IMR-90 (cell line): ENCODE results near the gene SYCN. TPM values are rescaled to one million over a fixed set of nuclear protein-coding genes. Genes with fewer than 3 reads are reported as not detected.

Experiments
- ATAC-seq: fragments of 200-7000 bp; cut with Tn5 transposase; 2 replicates; pipeline ENCODE4 v1.9.1; 2020; ENCODE audit warnings: low read depth, mild to moderate bottlenecking, moderate library complexity
- BruUV-seq: library from RNA; stranded (reverse); fragments of 400-500 nt; replicated peaks from 2 replicates; lab custom pipeline; 2021; lab: Mats Ljungman, UMichigan
- CTCF ChIA-PET: fragments of 300-600 bp; formaldehyde crosslinking; extraction: SDS; loops from one replicate; lab custom pipeline; 2021; ENCODE audit warnings: antibody characterized with exemption; lab: Yijun Ruan, JAX
- POLR2A ChIA-PET: fragments of 300-600 bp; sonication (Branson Sonifier 250); formaldehyde crosslinking; loops from one replicate; lab custom pipeline; 2022; ENCODE audit warnings: antibody characterized with exemption; ENCODE audit not compliant: unreplicated experiment; lab: Charles Lee
- DNase-seq: peaks from one replicate; pipeline ENCODE4 v3.0.0; 2013
- H2AFZ ChIP-seq: replicated peaks from 2 replicates; pipeline ENCODE3; 2013; ENCODE audit warnings: low read length, mild to moderate bottlenecking; ENCODE audit not compliant: poor library complexity
- H2AK5ac ChIP-seq: 2 replicates; pipeline ENCODE4 v1.6.1; 2013; ENCODE audit warnings: low read depth, low read length, inconsistent platforms
- H2AK9ac ChIP-seq: replicated peaks from 2 replicates; pipeline ENCODE3; 2013; ENCODE audit warnings: mild to moderate bottlenecking, low read depth, low read length, moderate library complexity; ENCODE audit not compliant: poor library complexity
- H2BK120ac ChIP-seq: 2 replicates; pipeline ENCODE4 v1.6.1; 2013; ENCODE audit warnings: low read depth, low read length, inconsistent platforms
- H2BK15ac ChIP-seq: 3 replicates; pipeline ENCODE4 v1.6.1; 2013; ENCODE audit warnings: low read depth, low read length, inconsistent platforms
- H2BK20ac ChIP-seq: 2 replicates; pipeline ENCODE4 v1.6.1; 2013; ENCODE audit warnings: low read depth, mild to moderate bottlenecking, inconsistent platforms, low read length, moderate library complexity
- H2BK5ac ChIP-seq: 2 replicates; pipeline ENCODE4 v1.6.1; 2013; ENCODE audit warnings: mild to moderate bottlenecking, low read depth, low read length, inconsistent platforms; ENCODE audit not compliant: poor library complexity, severe bottlenecking
- H3K14ac ChIP-seq: replicated peaks from 2 replicates; pipeline ENCODE4 v1.6.1; 2013; ENCODE audit warnings: low read depth, low read length, inconsistent platforms
- H3K18ac ChIP-seq: 2 replicates; pipeline ENCODE4 v1.6.1; 2013; ENCODE audit warnings: low read depth, low read length, control low read depth
- H3K23ac ChIP-seq: 2 replicates; pipeline ENCODE4 v1.6.1; 2013; ENCODE audit warnings: low read depth, low read length, inconsistent platforms
- H3K27ac ChIP-seq: 2 replicates; pipeline ENCODE4 v1.5.1; 2013; ENCODE audit warnings: mild to moderate bottlenecking, control low read depth, low read length; ENCODE audit not compliant: insufficient read depth
- H3K27me3 ChIP-seq: 2 replicates; pipeline ENCODE4 v1.6.1; 2013; ENCODE audit warnings: low read length; ENCODE audit not compliant: control insufficient read depth, insufficient read depth
- H3K36me3 ChIP-seq: 2 replicates; pipeline ENCODE4 v1.6.1; 2013; ENCODE audit warnings: low read length, mixed read lengths; ENCODE audit not compliant: control insufficient read depth, insufficient read depth
- H3K4ac ChIP-seq: 2 replicates; pipeline ENCODE4 v1.6.1; 2013; ENCODE audit warnings: low read depth, low read length, inconsistent platforms
- H3K4me1 ChIP-seq: 2 replicates; pipeline ENCODE4 v1.6.1; 2013; ENCODE audit warnings: low read length, mixed read lengths; ENCODE audit not compliant: control insufficient read depth, insufficient read depth
- H3K4me2 ChIP-seq: 2 replicates; pipeline ENCODE4 v1.6.1; 2013; ENCODE audit warnings: low read depth, mild to moderate bottlenecking, control low read depth, low read length, moderate library complexity
- H3K4me3 ChIP-seq: 2 replicates; pipeline ENCODE4 v1.5.1; 2013; ENCODE audit warnings: low read depth, mild to moderate bottlenecking, control low read depth, low read length, moderate library complexity; ENCODE audit not compliant: insufficient read depth
- H3K56ac ChIP-seq: 2 replicates; pipeline ENCODE4 v1.6.1; 2013; ENCODE audit warnings: low read length, inconsistent platforms; ENCODE audit not compliant: insufficient read depth; ENCODE audit errors: extremely low read depth
- H3K79me1 ChIP-seq, 2 experiments: 2 replicates each; pipeline ENCODE4 v1.6.1; 2013; ENCODE audit warnings: low read length in 2 of 2, inconsistent platforms in 1 of 2, low read depth in 1 of 2
- H3K9ac ChIP-seq: 2 replicates; pipeline ENCODE4 v1.6.1; 2013; ENCODE audit warnings: low read depth, low read length, control low read depth
- H3K9me1 ChIP-seq: 2 replicates; pipeline ENCODE4 v1.6.1; 2013; ENCODE audit warnings: low read length, inconsistent platforms; ENCODE audit not compliant: insufficient read depth
- H3K9me3 ChIP-seq: 2 replicates; pipeline ENCODE4 v1.6.1; 2013; ENCODE audit warnings: low read length; ENCODE audit not compliant: control insufficient read depth, insufficient read depth
- H4K20me1 ChIP-seq: 2 replicates; pipeline ENCODE4 v1.6.1; 2013; ENCODE audit warnings: low read length, inconsistent platforms; ENCODE audit not compliant: insufficient read depth
- H4K5ac ChIP-seq: 2 replicates; pipeline ENCODE4 v1.6.1; 2013; ENCODE audit warnings: mild to moderate bottlenecking, low read depth, low read length, control low read depth
- H4K8ac ChIP-seq, 2 experiments: 2 replicates each; pipeline ENCODE4 v1.6.1; 2013; ENCODE audit warnings: low read depth in 2 of 2, low read length in 2 of 2, control low read depth in 1 of 2, inconsistent platforms in 1 of 2
- H4K91ac ChIP-seq: 2 replicates; pipeline ENCODE4 v1.6.1; 2013; ENCODE audit warnings: low read depth, low read length, inconsistent platforms; ENCODE audit not compliant: insufficient read depth
- CTCF ChIP-seq: conservative IDR thresholded peaks from 2 replicates; pipeline ENCODE4 v1.5.1; 2012; ENCODE audit warnings: mild to moderate bottlenecking, low read depth, low read length, improper control_type of control experiment
- ELK1 ChIP-seq: fragments of 150-350 bp; IDR thresholded peaks from 2 replicates; pipeline ENCODE4 v1.6.1; 2016; ENCODE audit warnings: low read depth, mild to moderate bottlenecking, low read length, moderate library complexity, borderline replicate concordance
- MAZ ChIP-seq: IDR thresholded peaks from 2 replicates; pipeline ENCODE4 v1.6.1; 2012; ENCODE audit warnings: low read depth, mild to moderate bottlenecking, low read length, improper control_type of control experiment, moderate library complexity, borderline replicate concordance
- MXI1 ChIP-seq: IDR thresholded peaks from 2 replicates; pipeline ENCODE4 v1.6.1; 2012; ENCODE audit warnings: low read depth, mild to moderate bottlenecking, low read length, moderate library complexity, borderline replicate concordance
- NFE2L2 ChIP-seq: fragments of 150-350 bp; IDR thresholded peaks from 2 replicates; pipeline ENCODE4 v1.6.1; 2016; ENCODE audit warnings: low read depth, mild to moderate bottlenecking, low read length
- POLR2A ChIP-seq: IDR thresholded peaks from 2 replicates; pipeline ENCODE4 v1.6.1; 2012; ENCODE audit warnings: mild to moderate bottlenecking, low read depth, low read length
- WGBS, 2 experiments: methylation state at CpG; one replicate each; pipeline versions ENCODE4 v1.1.5 to v1.1.7; 2013; ENCODE audit warnings: missing lambda C conversion rate in 2 of 2; ENCODE audit not compliant: insufficient read length in 1 of 2; ENCODE audit errors: extremely low coverage in 2 of 2; 5-methylcytosine and 5-hydroxymethylcytosine counted together
- dilution Hi-C: fragments of 300-500 bp; cut with HindIII; formaldehyde crosslinking; loops from one replicate; pipeline ENCODE4 v1.14.3; 2018; ENCODE audit warnings: low sequenced_read_pairs; ENCODE audit not compliant: unreplicated experiment
- in situ Hi-C: fragments of 300-500 bp; cut with MboI; formaldehyde crosslinking; loops from 3 replicates; pipeline ENCODE4 v1.14.3; 2019; ENCODE audit warnings: low sequenced_read_pairs, inconsistent platforms, mixed read lengths
- intact Hi-C: fragments of 100-400 bp; cut with micrococcal nuclease; formaldehyde crosslinking; loops from 2 replicates; pipeline ENCODE4 v1.10.0; 2022
- polyA plus RNA-seq, 3 experiments: library from polyadenylated mRNA; depleted of rRNA; stranded (reverse); fragments of >200 nt; gene quantifications; 2 replicates each; pipeline ENCODE4 v1.2.3, GENCODE V29; 2012; ENCODE audit warnings: low replicate concordance in 1 of 3
- total RNA-seq: library from RNA; depleted of rRNA; stranded (reverse); fragments of >200 nt; gene quantifications from 2 replicates; pipeline ENCODE4 v1.2.3, GENCODE V29; 2012

Gene SYCN
- total and polyA plus RNA-seq, 2 of the 4 experiments (the other 2 are of a cell fraction): not detected

GRCh38 chr19:39158646-39159260, 45.3 kb downstream of the SYCN start:
- no TSS peak for BruUV-seq
- Histone ChIP-seq H3K56ac (no peak overlapping the region; the same call in 1 of the 2 replicates), H2BK20ac (no peak overlapping the region), H3K23ac (no peak overlapping the region), H3K79me1 (peaks cover 43 to 93% of the 10 kb centered on the region in 2 experiments), H3K9me3 (no peaks in the 10 kb centered on the region), H3K9me1 (peaks cover 30% of the 10 kb centered on the region), H2BK5ac (no peak overlapping the region), H4K8ac (no peak overlapping the region), H2BK15ac (no peak overlapping the region), H3K36me3 (no peaks in the 10 kb centered on the region), H4K91ac (no peak overlapping the region), H2AK5ac (no peak overlapping the region), H2AK9ac (no peak overlapping the region), H3K4me2 (no peak overlapping the region), H3K27me3 (no peaks in the 10 kb centered on the region), H3K18ac (no peak overlapping the region), H3K27ac (no peak overlapping the region), H3K4ac (no peak overlapping the region), H2BK120ac (no peak overlapping the region), H3K4me1 (peaks cover 26% of the 10 kb centered on the region), H2AFZ (peak overlapping the region; percentile 37), H4K20me1 (peaks cover 60% of the 10 kb centered on the region), H3K14ac (no peak overlapping the region), H3K4me3 (no peak overlapping the region), H3K9ac (no peak overlapping the region), H4K5ac (no peak overlapping the region)
- 51% methylated on average over 2 of the region's 12 CpGs; no CpG with 5 or more reads in 1 of the 2 experiments for WGBS, 2 experiments
- DNase-seq (no peak), ATAC-seq (no peak)
- in situ Hi-C loops (no loop called here), dilution Hi-C loops (no loop called here), intact Hi-C loops (no loop called here)
- TF ChIP-seq CTCF: no peak
- no peak for TF ChIP-seq MAZ
- no peak for TF ChIP-seq POLR2A
- no peak for TF ChIP-seq MXI1
- no peak for TF ChIP-seq NFE2L2
- no peak for TF ChIP-seq ELK1
- ChIA-PET CTCF (no interaction called here), POLR2A (no interaction called here)
